Thyroid gland (tissue), 4 donors: Measurements from ENCODE around the gene GJC3. TPM values are rescaled to one million over a fixed set of nuclear protein-coding genes. Genes with fewer than 3 reads are reported as not detected.
"Not testable (repeated sequence)": the region's sequence is repeated elsewhere in the genome, so short reads cannot be mapped to it uniquely, and the experiment has no call there.

Source experiments
- DNase-seq, 2 donors: peaks; one replicate each; pipeline ENCODE4 v3.0.0-alpha.2; 2019
- H3K27ac ChIP-seq, 3 donors: fragments of 200-600 bp; sonication (generic); 1 replicate in 2 of 3; 2 replicates in 1 of 3; pipeline ENCODE4 v1.5.1; 2016 to 2019; ENCODE audit warnings: mild to moderate bottlenecking in 1 of 3, moderate library complexity in 1 of 3
- H3K27me3 ChIP-seq: fragments of 200-600 bp; sonication (generic); one replicate; pipeline ENCODE4 v1.5.1; 2019
- H3K36me3 ChIP-seq, 2 donors: fragments of 200-600 bp; sonication (generic); one replicate each; pipeline ENCODE4 v1.5.1; 2016 to 2019
- H3K4me1 ChIP-seq, 2 donors: fragments of 200-600 bp; sonication (generic); one replicate each; pipeline ENCODE4 v1.5.1; 2017 to 2019
- H3K4me3 ChIP-seq, 3 donors: fragments of 200-600 bp; sonication (generic); replicated peaks in 1 of 3; 1 replicate in 2 of 3; 2 replicates in 1 of 3; pipeline ENCODE4 v1.5.1; 2016; ENCODE audit warnings: mild to moderate bottlenecking in 1 of 3
- H3K9me3 ChIP-seq: fragments of 200-600 bp; sonication (generic); one replicate; pipeline ENCODE4 v1.5.1; 2017
- CTCF ChIP-seq, 6 experiments: fragments of 200-600 bp in 3 of 6; fragments of 450-650 bp in 3 of 6; sonication (generic) in 3 of 6; IDR thresholded peaks; one replicate each; pipeline ENCODE4 v1.5.1; 2016 to 2019; ENCODE audit warnings: antibody characterized with exemption in 6 of 6, mild to moderate bottlenecking in 2 of 6, inconsistent platforms in 1 of 6, moderate library complexity in 1 of 6
- POLR2A ChIP-seq, 2 donors: fragments of 450-650 bp; IDR thresholded peaks; one replicate each; pipeline ENCODE4 v1.6.1; 2017; ENCODE audit warnings: antibody characterized with exemption in 2 of 2, mild to moderate bottlenecking in 2 of 2, moderate library complexity in 1 of 2
- WGBS, 2 donors: methylation state at CpG; one replicate each; pipeline ENCODE4 v1.1.5; 2017; 5-methylcytosine and 5-hydroxymethylcytosine counted together
- intact Hi-C: fragments of 100-400 bp; cut with DNase I; formaldehyde crosslinking; loops from one replicate; pipeline ENCODE4 v1.15.1; 2023
- small RNA-seq: library from RNA; depleted of rRNA; stranded (forward); fragments of <200 nt; gene quantifications from one replicate; pipeline ENCODE3, GENCODE V24; 2016
- total RNA-seq, 4 donors: library from RNA; depleted of rRNA; stranded (reverse); fragments of >200 nt; gene quantifications; one replicate each; pipeline ENCODE4 v1.2.3, GENCODE V29; 2016

Gene GJC3
- total RNA-seq, 4 donors from 2014 or later: not detected

GRCh38 chr7:99893280-99893679 lies 36.1 kb downstream of the GJC3 start:
- Histone ChIP-seq H3K9me3 (no peaks in the 10 kb centered on the region), H3K4me1 (no peaks in the 10 kb centered on the region), H3K27ac (no peak overlapping the region), H3K4me3 (no peak overlapping the region), H3K27me3 (no peaks in the 10 kb centered on the region), H3K36me3 (peaks cover 6 to 17% of the 10 kb centered on the region in 2 donors)
- TF ChIP-seq CTCF (IDR thresholded peaks at IDR 0.05): no peak
- TF ChIP-seq POLR2A (IDR thresholded peaks at IDR 0.05): no peak
- no peak for DNase-seq
- intact Hi-C loops: no loop called here
- 70 to 73% methylated on average over 5 of the region's 5 CpGs for WGBS, 2 donors

GRCh38 chr7:99890348-99890747 lies 39.1 kb downstream of the GJC3 start:
- H3K27me3 ChIP-seq, H3K27ac ChIP-seq, H3K9me3 ChIP-seq, H3K4me1 ChIP-seq, H3K4me3 ChIP-seq, intact Hi-C loops, DNase-seq: not testable (repeated sequence)
- H3K36me3 ChIP-seq: peaks cover 6 to 17% of the 10 kb centered on the region in 2 donors
- WGBS, 2 donors: 93 to 97% methylated on average over 2 of the region's 2 CpGs

- H3K4me3 ChIP-seq, H3K4me1 ChIP-seq, H3K9me3 ChIP-seq, H3K27ac ChIP-seq, H3K27me3 ChIP-seq, intact Hi-C loops, DNase-seq: not testable (repeated sequence)
- WGBS, 2 donors: 87% methylated on average over 9 of the region's 29 CpGs; no CpG with 5 or more reads in 1 of the 2 donors
- H3K36me3 ChIP-seq: peaks cover 6 to 17% of the 10 kb centered on the region in 2 donors
These were observed 41.1 kb downstream of the GJC3 start for GRCh38 chr7:99888366-99888765.

GRCh38 chr7:99881370-99881769 lies 48.0 kb downstream of the GJC3 start:
- no peak overlapping the region for H3K4me3 ChIP-seq
- H3K36me3 ChIP-seq: no peaks in the 10 kb centered on the region
- intact Hi-C loops: no loop called here
- no peak for DNase-seq
- WGBS, 2 donors: 85 to 91% methylated on average over 4 of the region's 4 CpGs
- H3K27ac ChIP-seq: no peak overlapping the region
- no peaks in the 10 kb centered on the region for H3K27me3 ChIP-seq
- H3K4me1 ChIP-seq: no peaks in the 10 kb centered on the region
- H3K9me3 ChIP-seq: no peaks in the 10 kb centered on the region
- TF ChIP-seq POLR2A (IDR thresholded peaks at IDR 0.05): no peak
- no peak for TF ChIP-seq CTCF (IDR thresholded peaks at IDR 0.05)

- H3K27ac ChIP-seq: no peak within 1 kb of the TSS
- no peaks in the 10 kb centered on the region for H3K9me3 ChIP-seq
- WGBS, 2 donors: 89 to 90% methylated on average over 3 of the region's 3 CpGs
- H3K27me3 ChIP-seq: no peaks in the 10 kb centered on the region
- no peak for DNase-seq
- H3K36me3 ChIP-seq: no peaks in the 10 kb centered on the region
- TF ChIP-seq POLR2A (IDR thresholded peaks at IDR 0.05) (no peak), CTCF (IDR thresholded peaks at IDR 0.05) (no peak)
- no peak within 1 kb of the TSS for H3K4me3 ChIP-seq
- H3K4me1 ChIP-seq: no peaks in the 10 kb centered on the region
- intact Hi-C loops: no loop called here
These were observed 52.5 kb downstream of the GJC3 start, which contains the start of gene OR2AE1 for GRCh38 chr7:99876933-99877332. OR2AE1 (minus strand) TSS chr7:99877033; CDS start chr7:99877033, 0 bp downstream.

- Histone ChIP-seq H3K27ac (no peak overlapping the region), H3K36me3 (no peaks in the 10 kb centered on the region), H3K4me3 (no peak overlapping the region), H3K4me1 (no peaks in the 10 kb centered on the region), H3K27me3 (no peaks in the 10 kb centered on the region), H3K9me3 (no peaks in the 10 kb centered on the region)
- intact Hi-C loops: no loop called here
- WGBS, 2 donors: 94 to 95% methylated on average over 5 of the region's 5 CpGs
- no peak for DNase-seq
- TF ChIP-seq POLR2A (IDR thresholded peaks at IDR 0.05) (no peak), CTCF (IDR thresholded peaks at IDR 0.05) (no peak)
These were observed 52.9 kb downstream of the GJC3 start for GRCh38 chr7:99876491-99876890.

Small RNA genes lying within 50 kb of the gene (small RNA-seq; reads per million reads assigned to genes)
- gene RF00019: not detected
- gene RF00561: not detected

Other genes with a start within 250 kb of the GJC3 start
- 1 to 10 TPM in 1 of 4 donors, under 1 TPM in 3; 0.24 to 1.2 (median 0.73) TPM for gene CYP3A5, start 249.6 kb downstream of the GJC3 start, total RNA-seq
- gene CYP3A7, start 194.4 kb downstream of the GJC3 start, total RNA-seq: not detected
- gene CYP3A4, start 145.4 kb downstream of the GJC3 start, total RNA-seq: not detected
- not detected for gene CYP3A43, start 101.6 kb downstream of the GJC3 start, total RNA-seq
- 1 to 10 TPM in 1 of 4 donors, under 1 TPM in 1, not detected in 2; 0.45 to 1.2 TPM for gene OR2AE1, start 52.6 kb downstream of the GJC3 start, total RNA-seq
- gene TRIM4, start 10.1 kb downstream of the GJC3 start, total RNA-seq: 10 to 100 TPM; 39.7 to 78.1 (median 59.3) TPM
- 1 to 10 TPM in 3 of 4 donors, not detected in 1; 1.6 to 3.5 (median 3.1) TPM for gene AZGP1, start 46.4 kb upstream of the GJC3 start, total RNA-seq
- gene ZKSCAN1, start 86.0 kb upstream of the GJC3 start, total RNA-seq: 10 to 100 TPM; 34.0 to 41.4 (median 35.3) TPM
- gene ZSCAN21, start 120.2 kb upstream of the GJC3 start, total RNA-seq: 10 to 100 TPM; 14.0 to 23.8 (median 19.2) TPM
- gene ZNF3, start 152.1 kb upstream of the GJC3 start, total RNA-seq: 10 to 100 TPM; 31.4 to 42.3 (median 36.1) TPM
- 10 to 100 TPM; 32.5 to 71.5 (median 39.9) TPM for gene COPS6, start 159.3 kb upstream of the GJC3 start, total RNA-seq
- gene MCM7, start 171.8 kb upstream of the GJC3 start, total RNA-seq: 10 to 100 TPM; 16.6 to 51.3 (median 26.5) TPM
- 10 to 100 TPM in 3 of 4 donors, 1 to 10 TPM in 1; 9.1 to 26.6 (median 19.4) TPM for gene AP4M1, start 172.0 kb upstream of the GJC3 start, total RNA-seq
- 100 to 1,000 TPM in 1 of 4 donors, 10 to 100 TPM in 3; 50.3 to 104 (median 85.2) TPM for gene TAF6, start 189.7 kb upstream of the GJC3 start, total RNA-seq
- gene CNPY4, start 190.0 kb upstream of the GJC3 start, total RNA-seq: 10 to 100 TPM in 3 of 4 donors, 1 to 10 TPM in 1; 4.1 to 14.5 (median 13.1) TPM
- 10 to 100 TPM in 1 of 4 donors, 1 to 10 TPM in 3; 3.0 to 12.5 (median 6.1) TPM for gene MBLAC1, start 197.3 kb upstream of the GJC3 start, total RNA-seq
- gene LAMTOR4, start 219.3 kb upstream of the GJC3 start, total RNA-seq: 100 to 1,000 TPM in 3 of 4 donors, 10 to 100 TPM in 1; 69.7 to 264 (median 204) TPM
- gene TRAPPC14, start 229.1 kb upstream of the GJC3 start, total RNA-seq: 10 to 100 TPM; 11.1 to 21.1 (median 11.8) TPM
- 1 to 10 TPM in 2 of 4 donors, under 1 TPM in 2; 0.67 to 1.7 (median 1.1) TPM for gene GAL3ST4, start 239.0 kb upstream of the GJC3 start, total RNA-seq
- gene GPC2, start 247.8 kb upstream of the GJC3 start, total RNA-seq: 1 to 10 TPM in 1 of 4 donors, not detected in 3; 1.3 TPM
- gene STAG3, start 248.3 kb upstream of the GJC3 start, total RNA-seq: 1 to 10 TPM in 2 of 4 donors, under 1 TPM in 1, not detected in 1; 0.34 to 2.7 (median 1.5) TPM